ENCODE data around the gene MAPKAPK2.

The MAPKAPK2 gene

GRCh38 chr1:206770531-206771337 lies 86.0 kb downstream of the MAPKAPK2 start, which contains the start of gene IL19:
Gene IL19, plus strand, starts transcription at chr1:206770773. Its CDS starts 65,890 bp downstream, at chr1:206836663.
- Histone ChIP-seq H3K27ac (ENCODE audit: extremely low read depth, low read depth, low read length) (no peak within 1 kb of the TSS), H3K4me1 (ENCODE audit: control insufficient read depth, insufficient read depth, low read length) (no peaks in the 10 kb centered on the region), H3K4me3 (ENCODE audit: low read depth, low read length) (no peak within 1 kb of the TSS), H3K9me3 (ENCODE audit: control insufficient read depth, insufficient read depth, low read depth, low read length) (no peaks in the 10 kb centered on the region), H3K36me3 (ENCODE audit: control insufficient read depth in 2 of 2, insufficient read depth in 1 of 2, low read length in 2 of 2) (no peaks in the 10 kb centered on the region)
- CTCF ChIA-PET = interaction anchor here (0.7 to 1.8 kb wide), 6 partner anchors 14 to 393 kb away, joined by 3 to 7 read pairs (median 4); no protein-coding TSS in a partner anchor
- TF ChIP-seq ZBTB17 (tag by site-specific recombination; IDR thresholded peaks at IDR 0.05) = no peak
- TF ChIP-seq ZNF214 (tag by site-specific recombination; IDR thresholded peaks at IDR 0.05; ENCODE audit: borderline replicate concordance) = no peak
- no peak for TF ChIP-seq ZNF639 (tag by site-specific recombination; IDR thresholded peaks at IDR 0.05)
- no peak for TF ChIP-seq ZSCAN5A (tag by site-specific recombination; IDR thresholded peaks at IDR 0.05)
- no peak for TF ChIP-seq ZFP69B (tag by site-specific recombination; IDR thresholded peaks at IDR 0.05)
- TF ChIP-seq ZNF561 (tag by site-specific recombination; IDR thresholded peaks at IDR 0.05; ENCODE audit: borderline replicate concordance) = no peak
- no peak for TF ChIP-seq HOXD13 (CRISPR knock-in tag; IDR thresholded peaks at IDR 0.05; ENCODE audit: borderline replicate concordance)
- TF ChIP-seq ZNF23 (tag by site-specific recombination; IDR thresholded peaks at IDR 0.05; ENCODE audit: borderline replicate concordance) = no peak
- POLR2A ChIA-PET = no interaction called here

DNA sequence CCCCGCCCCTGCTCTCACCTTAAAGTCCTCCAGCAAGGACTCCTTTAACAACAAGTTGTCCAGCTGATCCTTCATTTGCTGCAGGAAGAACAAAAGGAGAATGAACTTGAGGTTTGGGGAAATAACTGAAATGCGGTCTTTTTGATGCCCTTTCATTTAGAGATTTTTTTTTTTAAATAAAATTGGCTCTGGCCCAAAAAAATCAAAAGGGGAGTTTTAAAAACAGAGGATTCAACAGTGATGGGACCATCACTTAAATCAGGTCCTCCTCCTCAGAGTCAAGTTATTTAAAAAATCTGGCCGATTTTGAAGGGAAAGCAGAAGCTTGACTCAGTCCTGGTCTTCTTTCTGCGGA lies 86.6 kb downstream of the MAPKAPK2 start:
- TF ChIP-seq ZSCAN18 (tag by site-specific recombination; IDR thresholded peaks at IDR 0.05) (no peak), ZNF596 (tag by site-specific recombination; IDR thresholded peaks at IDR 0.05) (no peak), KLF8 (tag by site-specific recombination; IDR thresholded peaks at IDR 0.05) (no peak), BCL11B (tag by site-specific recombination; IDR thresholded peaks at IDR 0.05; ENCODE audit: low read depth) (no peak), ZNF211 (tag by site-specific recombination; IDR thresholded peaks at IDR 0.05; ENCODE audit: low read depth) (no peak)
- Histone ChIP-seq H3K27ac (ENCODE audit: extremely low read depth, low read depth, low read length) (no peak overlapping the region), H3K4me3 (ENCODE audit: low read depth, low read length) (no peak overlapping the region), H3K36me3 (ENCODE audit: control insufficient read depth in 2 of 2, insufficient read depth in 1 of 2, low read length in 2 of 2) (no peaks in the 10 kb centered on the region), H3K4me1 (ENCODE audit: control insufficient read depth, insufficient read depth, low read length) (no peaks in the 10 kb centered on the region), H3K9me3 (ENCODE audit: control insufficient read depth, insufficient read depth, low read depth, low read length) (no peaks in the 10 kb centered on the region)
- CTCF ChIA-PET = interaction anchor here (0.6 to 0.7 kb wide), 4 partner anchors 45 to 392 kb away, joined by 3 to 4 read pairs (median 4); no protein-coding TSS in a partner anchor
- POLR2A ChIA-PET = no interaction called here

DNA sequence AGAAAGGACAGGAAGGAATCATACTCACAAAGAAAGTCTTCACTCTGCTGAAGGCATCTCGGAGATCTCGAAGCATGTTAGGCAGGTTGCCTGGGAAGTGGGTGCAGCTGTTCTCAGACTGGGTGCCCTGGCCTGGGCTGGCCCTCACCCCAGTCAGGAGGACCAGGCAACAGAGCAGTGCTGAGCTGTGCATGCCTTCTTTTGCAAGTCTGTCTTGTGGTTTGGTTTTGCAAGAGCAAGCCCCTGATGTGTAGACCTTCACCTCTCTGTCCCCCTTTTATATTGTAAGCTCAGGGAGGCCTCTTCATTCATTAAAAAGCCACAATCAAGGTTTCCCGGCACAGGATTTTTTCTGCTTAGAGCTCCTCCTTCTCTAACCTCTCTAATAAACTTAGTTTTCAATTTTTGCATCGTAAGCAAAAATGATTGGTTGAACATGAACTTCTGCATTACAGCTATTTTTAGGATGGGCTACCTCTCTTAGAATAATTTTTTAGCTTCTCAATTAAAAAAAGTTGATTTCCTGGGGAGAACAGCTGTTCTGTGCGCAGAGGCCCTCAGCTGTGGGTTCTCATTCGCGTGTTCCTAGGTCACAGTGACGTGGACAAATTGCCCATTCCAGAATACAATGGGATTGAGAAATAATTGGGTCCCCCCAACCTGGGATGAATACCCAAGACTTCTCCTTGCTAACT lies 87.7 kb downstream of the MAPKAPK2 start, which contains the start of gene IL10:
IL10 (minus strand) TSS at position 252 of the 695 bp plus-strand sequence; CDS start at position 193, 59 bp downstream.
- CTCF ChIA-PET = interaction anchor here (0.6 to 1.2 kb wide), 3 partner anchors 14 to 189 kb away, joined by 3 read pairs; no protein-coding TSS in a partner anchor
- POLR2A ChIA-PET = interaction anchor here (0.5 kb wide), 1 partner anchor 108 kb away, joined by 3 read pairs; no protein-coding TSS in a partner anchor
- H3K9me3 ChIP-seq (ENCODE audit: control insufficient read depth, insufficient read depth, low read depth, low read length) = no peaks in the 10 kb centered on the region
- TF ChIP-seq ZSCAN5A (tag by site-specific recombination; IDR thresholded peaks at IDR 0.05) (no peak), ZBTB21 (tag by site-specific recombination; IDR thresholded peaks at IDR 0.05) (no peak), ZNF629 (tag by site-specific recombination; IDR thresholded peaks at IDR 0.05) (no peak), ZNF10 (tag by site-specific recombination; IDR thresholded peaks at IDR 0.05) (no peak), EGR2 (tag by site-specific recombination; IDR thresholded peaks at IDR 0.05; ENCODE audit: low read depth) (no peak), SP2 (tag by site-specific recombination; IDR thresholded peaks at IDR 0.05) (no peak), ZNF184 (tag by site-specific recombination; IDR thresholded peaks at IDR 0.05) (no peak), ZNF239 (tag by site-specific recombination; IDR thresholded peaks at IDR 0.05) (no peak), ZNF76 (tag by site-specific recombination; IDR thresholded peaks at IDR 0.05; ENCODE audit: borderline replicate concordance, low read depth) (no peak), ZNF707 (tag by site-specific recombination; IDR thresholded peaks at IDR 0.05) (no peak), ZNF791 (tag by site-specific recombination; IDR thresholded peaks at IDR 0.05) (no peak)
- H3K36me3 ChIP-seq (ENCODE audit: control insufficient read depth in 2 of 2, insufficient read depth in 1 of 2, low read length in 2 of 2) = no peaks in the 10 kb centered on the region
- H3K4me1 ChIP-seq (ENCODE audit: control insufficient read depth, insufficient read depth, low read length) = no peaks in the 10 kb centered on the region
- H3K27ac ChIP-seq (ENCODE audit: extremely low read depth, low read depth, low read length) = no peak within 1 kb of the TSS
- H3K4me3 ChIP-seq (ENCODE audit: low read depth, low read length) = no peak within 1 kb of the TSS

Data from HEK293 (cell line).